ENCODE data around the gene ASF1A.
A peak's percentile ranks its signal among the peaks of the same experiment; 100 is the strongest.

Gene ASF1A

GRCh38 chr6:118882314-118882905 is 11.5 kb upstream of the ASF1A start:
- DNase-seq = no peak

GRCh38 chr6:118886641-118887040 is 7.3 kb upstream of the ASF1A start:
- no peak for DNase-seq

GRCh38 chr6:118889163-118889562 is 4.8 kb upstream of the ASF1A start:
- DNase-seq = peak in 1 of 2 donors; percentile 20

- DNase-seq = peak; percentile 21 to 34
Observed at GRCh38 chr6:118890997-118891790, 2.8 kb upstream of the ASF1A start.

GRCh38 chr6:118892355-118892991 is 1.5 kb upstream of the ASF1A start:
- peak in 1 of 2 donors; percentile 37 for DNase-seq

GRCh38 chr6:118893064-118893806 is 717 bp upstream of the ASF1A start:
- peak; percentile 64 to 76 for DNase-seq

GRCh38 chr6:118894425-118895260 is 691 bp downstream of the ASF1A start:
- peak; percentile 64 to 66 for DNase-seq

- DNase-seq = no peak
Observed at GRCh38 chr6:118895261-118895560, 1.3 kb downstream of the ASF1A start.

- DNase-seq = no peak
Observed at GRCh38 chr6:118895859-118896258, 1.9 kb downstream of the ASF1A start.

- peak in 1 of 2 donors; percentile 51 for DNase-seq
Observed at GRCh38 chr6:118896339-118897136, 2.6 kb downstream of the ASF1A start.

GRCh38 chr6:118897386-118897785 is 3.4 kb downstream of the ASF1A start:
- DNase-seq = no peak

- DNase-seq = peak in 1 of 2 donors; percentile 47
Observed at GRCh38 chr6:118899948-118900347, 6.0 kb downstream of the ASF1A start.

- no peak for DNase-seq
Observed at GRCh38 chr6:118902726-118903125, 8.8 kb downstream of the ASF1A start.

- no peak for DNase-seq
Observed at GRCh38 chr6:118903138-118903537, 9.2 kb downstream of the ASF1A start.

- no peak for DNase-seq
Observed at GRCh38 chr6:118903691-118904090, 9.7 kb downstream of the ASF1A start.

GRCh38 chr6:118905084-118905483 is 11.1 kb downstream of the ASF1A start:
- no peak for DNase-seq

- DNase-seq = peak in 1 of 2 donors; percentile 21
Observed at GRCh38 chr6:118905851-118906250, 11.9 kb downstream of the ASF1A start.

GRCh38 chr6:118908441-118908840 is 14.5 kb downstream of the ASF1A start:
- DNase-seq = no peak

- no peak for DNase-seq
Observed at GRCh38 chr6:118912646-118913045, 18.7 kb downstream of the ASF1A start.

- no peak for DNase-seq
Observed at GRCh38 chr6:118913161-118913560, 19.2 kb downstream of the ASF1A start.

- DNase-seq = no peak
Observed at GRCh38 chr6:118914598-118914997, 20.6 kb downstream of the ASF1A start.
